HG02981 (cell line): ENCODE measurements around the gene MYPOP.
"Not testable (repeated sequence)": the region's sequence is repeated elsewhere in the genome, so short reads cannot be mapped to it uniquely, and the experiment has no call there.

ENCODE experiments used
- ATAC-seq: cut with Tn5 transposase; IDR thresholded peaks from one replicate; pipeline ENCODE4 v1.9.1; 2021; ENCODE audit warnings: mild to moderate bottlenecking, moderate library complexity; ENCODE audit not compliant: unreplicated experiment

The MYPOP gene

DNA sequence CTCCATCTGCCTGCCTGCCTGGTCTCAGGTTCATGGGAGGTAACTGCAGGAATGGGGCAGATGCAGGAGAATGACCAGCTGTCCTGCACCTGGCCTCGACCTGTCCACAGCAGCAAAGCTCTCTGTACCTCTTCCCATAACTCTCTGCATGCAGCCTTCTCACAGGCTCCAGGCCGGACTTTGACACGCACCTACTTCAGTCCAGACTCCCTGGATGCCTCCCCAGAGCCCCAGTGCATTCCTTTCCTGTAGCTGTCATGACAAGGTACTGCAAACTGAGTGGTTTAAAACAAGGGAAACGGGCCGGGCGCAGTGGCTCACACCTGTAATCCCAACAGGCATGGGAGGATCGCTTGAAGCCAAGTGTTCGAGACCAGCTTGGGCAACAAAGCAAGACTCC lies 8.9 kb upstream of the MYPOP start:
- ATAC-seq: no peak

DNA sequence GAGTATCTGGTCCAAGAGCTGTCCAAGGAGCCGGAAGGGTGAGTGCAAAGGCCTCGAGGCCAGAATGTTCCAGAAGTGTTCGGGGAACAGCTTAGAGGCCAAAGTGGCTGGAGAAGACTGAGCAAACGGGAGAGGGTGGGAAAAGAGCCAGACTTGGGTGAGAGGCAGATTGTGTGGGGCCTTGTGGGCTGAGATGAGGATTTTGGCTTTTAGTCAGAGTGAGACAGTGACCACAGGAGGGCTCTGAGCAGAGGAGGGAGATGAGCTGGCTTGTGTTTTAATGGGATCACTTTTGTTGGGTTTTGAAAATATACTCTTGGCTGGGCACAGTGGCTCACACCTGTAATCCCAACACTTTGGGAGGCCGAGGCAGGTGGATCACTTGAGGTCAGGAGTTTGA lies 6.5 kb upstream of the MYPOP start:
- ATAC-seq: no peak

DNA sequence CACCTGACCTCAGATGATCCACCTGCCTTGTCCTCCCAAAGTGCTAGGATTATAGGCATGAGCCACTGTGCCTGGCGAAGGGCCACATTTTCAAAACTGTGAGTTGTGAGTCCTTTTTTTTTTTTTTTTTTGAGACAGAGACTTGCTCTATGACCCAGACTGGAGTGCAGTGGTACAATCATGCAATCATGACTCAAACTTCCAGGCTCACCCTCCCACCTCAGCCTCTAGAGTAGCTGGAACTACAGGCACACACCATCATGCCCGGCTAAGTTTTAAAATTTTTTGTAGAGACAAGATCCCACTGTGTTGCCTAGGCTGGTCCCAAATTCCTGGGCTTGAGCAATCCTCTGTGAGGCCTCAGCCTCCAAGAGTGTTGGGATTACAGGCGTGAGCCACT lies 3.8 kb upstream of the MYPOP start:
- ATAC-seq: no peak

DNA sequence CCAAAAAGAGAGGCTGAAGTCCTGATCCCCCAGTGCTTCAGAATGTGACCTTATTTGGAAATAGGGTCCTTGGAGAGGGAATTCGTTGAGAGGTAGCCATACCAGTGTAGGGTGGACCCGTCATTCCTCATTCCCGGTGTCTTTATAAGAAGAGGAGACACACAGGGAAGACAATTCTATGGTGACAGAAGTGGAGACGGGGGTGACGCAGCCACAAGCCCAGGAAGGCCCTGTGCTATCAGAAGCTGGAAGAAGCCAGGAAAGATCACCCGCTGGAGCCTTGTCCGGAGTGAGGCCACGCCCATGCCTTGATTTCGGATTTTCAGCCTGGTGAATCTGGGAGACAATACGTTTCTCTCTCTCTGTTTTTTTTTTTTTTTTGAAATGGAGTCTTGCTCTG lies 2.6 kb upstream of the MYPOP start:
- ATAC-seq: no peak

DNA sequence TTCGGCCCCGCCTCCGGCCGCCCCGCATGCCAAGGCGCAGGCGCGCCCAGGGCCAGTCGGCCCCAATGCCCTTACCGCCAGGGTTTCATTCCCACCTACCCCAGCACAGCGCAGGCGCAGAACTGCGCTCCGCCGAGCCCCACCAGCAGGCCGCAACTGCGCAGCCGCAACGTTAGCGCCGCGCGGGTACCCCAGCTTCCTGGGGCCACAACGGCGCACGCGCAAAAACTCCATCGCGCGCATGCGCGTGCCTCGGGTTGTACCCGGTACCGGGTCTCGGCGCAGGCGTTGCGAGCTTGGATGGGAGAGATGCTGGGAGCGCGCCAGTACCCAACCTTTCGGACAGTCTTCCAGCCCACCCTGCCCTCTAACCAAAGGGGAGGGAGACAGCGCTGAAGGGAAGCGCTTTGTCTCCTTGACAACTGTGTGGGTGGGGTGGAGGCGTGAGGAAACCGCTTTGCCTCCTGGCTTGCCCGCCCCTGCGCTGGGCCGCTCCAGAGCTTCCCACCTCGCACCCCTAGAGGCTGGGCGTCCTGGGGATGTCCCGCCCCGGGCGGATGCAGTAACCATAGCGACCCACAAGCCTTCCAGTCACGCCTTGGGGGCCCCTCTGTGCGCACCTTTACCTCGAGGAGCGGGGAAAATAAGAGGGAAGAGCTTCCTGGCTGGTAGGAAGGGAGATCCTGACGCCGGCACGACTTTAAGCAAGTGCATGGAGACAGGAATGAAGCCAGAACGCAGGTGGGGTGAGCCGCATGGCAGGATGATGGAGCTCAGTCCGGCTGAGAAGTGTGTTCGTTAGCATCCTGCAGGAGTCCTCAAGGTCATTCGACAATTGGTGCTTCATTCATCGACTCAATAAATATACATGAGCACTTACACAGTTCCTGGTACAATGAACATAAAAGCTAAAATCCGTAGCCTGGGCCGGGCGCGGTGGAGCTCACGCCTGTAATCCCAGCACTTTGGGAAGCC lies 525 bp upstream of the MYPOP start:
- ATAC-seq: peak; percentile 90

DNA sequence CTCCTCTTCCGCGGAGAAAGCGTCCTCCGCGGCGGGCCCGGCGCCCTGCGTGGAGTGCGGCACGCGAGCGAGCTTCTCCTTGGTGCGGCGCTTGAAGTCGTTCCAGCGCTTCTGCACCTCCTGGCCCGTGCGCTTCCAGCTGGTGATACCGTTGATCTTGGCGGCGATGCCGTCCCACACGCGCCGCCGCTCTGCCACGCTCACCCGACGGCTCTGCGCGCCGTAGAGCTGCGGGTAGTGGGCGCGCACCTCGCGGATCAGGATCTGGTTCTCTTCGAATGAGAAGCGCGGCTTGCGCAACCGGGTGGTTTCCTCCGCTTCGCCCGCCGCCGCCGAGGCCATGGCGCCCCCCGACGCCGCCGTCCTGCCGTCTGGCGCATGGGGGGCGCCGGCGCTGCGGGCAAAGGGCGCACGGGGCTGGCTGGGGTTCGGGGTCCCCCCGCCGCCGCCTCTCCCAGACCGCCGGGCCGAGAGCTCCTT lies 941 bp downstream of the MYPOP start:
- ATAC-seq: no peak

DNA sequence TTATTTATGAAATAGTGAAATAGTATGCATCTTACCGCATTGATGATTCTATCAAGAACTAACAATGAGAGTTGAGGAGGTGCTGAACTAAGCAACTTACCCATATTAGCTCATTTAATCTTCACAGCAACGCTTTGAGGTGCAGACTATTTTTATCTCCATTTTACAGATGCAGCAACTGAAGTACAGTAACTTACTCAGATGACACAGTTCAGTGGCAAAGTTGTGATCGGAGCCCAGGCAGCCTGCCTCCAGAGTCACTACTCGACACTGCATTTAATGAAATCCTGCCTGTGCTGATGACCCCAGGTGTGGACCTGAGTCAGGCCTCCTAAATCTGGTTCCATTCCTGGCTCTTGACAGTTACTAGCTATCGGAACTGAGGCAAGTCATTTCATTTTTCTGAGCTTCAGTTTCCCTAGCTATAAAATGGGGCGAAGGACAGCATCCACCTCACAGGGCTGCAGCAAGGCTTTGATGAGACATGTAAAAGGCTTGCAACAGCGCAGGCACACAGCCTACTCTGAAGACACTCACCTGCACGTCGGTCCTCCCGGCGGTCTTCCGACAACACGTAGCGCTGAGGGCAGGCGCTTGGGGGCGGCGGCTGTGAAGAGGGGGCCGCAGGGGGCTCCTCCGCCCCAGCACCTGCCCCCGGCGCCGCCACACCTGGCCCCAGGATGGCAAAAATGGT lies 1.5 kb downstream of the MYPOP start:
- ATAC-seq: no peak

DNA sequence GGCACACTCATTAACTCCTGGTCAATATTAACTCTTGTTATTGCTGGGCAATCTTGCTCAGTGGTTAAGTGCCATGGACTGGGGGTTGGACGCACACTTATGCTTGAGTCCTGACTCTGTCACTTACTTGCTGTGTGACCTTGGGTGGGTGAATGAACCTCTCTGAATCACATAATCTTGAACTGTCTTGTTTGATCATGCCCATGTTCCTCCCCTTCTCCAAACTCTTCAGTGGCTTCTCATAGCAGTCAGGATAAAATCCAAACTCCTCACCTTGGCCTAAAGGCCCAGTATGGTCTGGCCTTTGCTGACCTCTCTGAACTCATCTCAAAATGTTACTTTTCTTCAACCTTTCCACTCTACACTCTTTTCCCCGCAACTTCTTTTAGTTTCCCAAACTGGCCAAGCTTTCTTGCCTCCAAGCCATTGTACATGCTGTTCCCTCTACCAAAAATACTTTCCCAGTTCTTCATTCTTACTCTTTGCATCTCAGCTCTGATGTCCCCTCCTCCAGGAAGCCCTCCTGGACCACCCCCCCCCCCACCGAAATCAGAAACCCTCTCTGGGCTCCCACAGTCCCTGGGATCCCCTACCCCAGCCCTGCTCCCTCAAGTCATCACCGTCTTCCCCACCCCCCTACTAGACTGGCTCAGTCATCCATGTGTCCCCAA lies 2.4 kb downstream of the MYPOP start:
- no peak for ATAC-seq

DNA sequence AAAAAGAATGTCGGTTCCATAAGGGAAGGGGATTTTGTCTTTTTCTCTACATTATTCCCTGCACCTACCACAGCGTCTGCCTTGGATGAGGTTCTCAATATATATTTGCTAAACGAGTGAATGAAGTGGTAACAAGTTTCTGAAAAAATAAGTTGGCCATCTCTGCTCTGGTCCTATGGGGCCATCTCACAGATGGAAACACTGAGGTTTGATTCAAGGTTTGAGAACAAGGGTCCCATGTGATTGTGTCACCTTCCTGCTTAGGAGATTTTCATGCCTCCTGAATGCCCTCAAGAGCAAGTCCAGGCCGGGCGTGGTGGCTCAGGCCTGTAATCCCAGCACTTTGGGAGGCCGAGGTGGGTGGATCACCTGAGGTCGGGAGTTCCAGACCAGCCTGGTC lies 3.2 kb downstream of the MYPOP start:
- no peak for ATAC-seq

DNA sequence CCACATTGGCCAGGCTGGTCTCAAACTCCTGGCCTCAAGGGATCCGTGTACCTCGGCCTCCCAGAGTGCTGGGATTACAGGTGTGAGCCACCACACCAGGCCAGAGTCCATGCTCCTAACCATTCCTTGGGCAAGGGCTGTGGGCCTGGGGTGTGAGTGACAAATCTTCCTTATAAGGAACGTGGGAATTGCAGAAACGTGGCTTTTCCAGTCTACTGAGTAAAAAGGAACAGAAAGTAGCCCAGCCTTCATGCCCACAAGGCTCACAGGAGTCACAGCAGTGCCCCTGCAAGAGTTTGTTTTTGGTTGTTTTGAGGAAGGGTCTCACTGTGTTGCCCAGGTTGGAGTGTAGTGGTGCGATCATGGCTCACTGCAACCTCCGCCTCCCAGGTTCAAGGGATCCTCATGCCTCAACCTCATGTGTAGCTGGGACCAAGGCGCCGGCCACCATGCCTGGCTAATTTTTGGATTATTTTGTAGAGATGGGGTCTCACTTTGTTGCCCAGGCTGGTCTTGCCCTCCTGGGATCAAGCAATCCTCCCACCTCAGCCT lies 5.1 kb downstream of the MYPOP start:
- no peak for ATAC-seq

DNA sequence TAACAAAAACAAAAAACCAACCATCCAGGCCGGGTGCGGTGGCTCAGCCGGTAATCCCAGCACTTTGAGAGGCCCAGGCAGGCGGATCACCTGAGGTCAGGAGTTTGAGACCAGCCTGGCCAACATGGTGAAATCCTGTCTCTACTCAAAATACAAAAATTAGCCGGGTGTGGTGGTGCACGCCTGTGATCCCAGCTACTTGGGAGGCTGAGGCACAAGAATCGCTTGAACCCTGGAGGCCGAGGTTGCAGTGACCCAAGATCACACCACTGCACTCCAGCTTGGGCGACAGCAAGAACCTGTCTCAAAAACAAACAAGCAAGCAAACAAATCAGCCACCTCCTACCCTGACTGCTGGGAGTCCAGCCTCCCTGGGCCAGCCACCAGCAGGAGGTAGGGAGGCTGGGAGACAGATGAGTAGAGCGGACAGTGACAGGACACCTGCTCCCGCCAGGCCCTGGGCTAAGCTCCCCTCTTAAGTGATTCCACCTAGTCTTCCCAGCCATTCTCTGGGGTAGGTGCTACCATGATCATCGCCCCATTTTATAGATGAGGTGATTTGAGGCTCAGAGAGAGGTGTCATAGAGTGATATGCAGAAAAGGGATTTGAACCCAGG lies 6.3 kb downstream of the MYPOP start:
- not testable (repeated sequence) for ATAC-seq

DNA sequence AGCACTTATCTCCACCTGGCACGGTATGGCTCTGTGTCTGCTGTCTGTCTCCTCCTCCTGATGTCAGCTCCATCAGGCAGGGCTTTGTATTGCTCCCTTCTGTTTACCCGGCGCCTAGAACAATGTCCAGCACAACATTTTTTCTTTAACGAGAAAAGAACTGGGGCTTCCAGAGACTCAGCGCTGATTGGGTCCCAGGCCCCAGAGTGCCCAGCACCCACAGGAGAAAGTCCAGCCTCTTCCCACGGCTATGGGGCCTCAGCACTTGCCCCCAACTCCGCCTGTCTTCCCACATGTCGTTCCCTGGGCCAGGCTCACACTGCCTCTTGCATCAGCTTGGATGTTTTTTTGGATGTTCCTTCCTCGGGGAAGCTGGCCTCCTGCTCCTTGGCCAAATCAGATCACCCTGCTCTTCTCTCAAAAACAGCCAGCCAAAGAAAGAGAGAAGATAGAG lies 6.9 kb downstream of the MYPOP start:
- no peak for ATAC-seq

DNA sequence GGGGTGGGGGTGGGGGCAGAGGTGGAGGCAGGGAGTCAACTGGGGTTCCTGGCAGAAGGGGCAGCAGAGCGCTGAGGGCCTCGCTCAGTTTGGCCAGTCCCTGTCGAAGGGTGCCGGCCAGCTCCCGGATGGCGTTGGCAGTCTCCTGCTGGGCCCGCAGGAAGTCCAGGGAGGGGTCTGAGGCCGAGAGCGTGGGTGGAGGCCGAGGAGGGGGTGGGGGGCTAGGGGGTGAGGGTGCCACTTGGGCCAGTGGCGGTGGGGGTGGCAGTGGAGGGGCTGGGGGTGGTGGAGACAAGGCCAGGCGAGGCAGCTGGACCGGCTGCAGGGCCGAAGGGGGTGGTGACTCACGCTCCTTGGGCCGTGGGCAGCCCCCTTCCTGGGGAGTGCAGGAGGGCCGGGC lies 11.5 kb downstream of the MYPOP start:
- ATAC-seq: no peak

DNA sequence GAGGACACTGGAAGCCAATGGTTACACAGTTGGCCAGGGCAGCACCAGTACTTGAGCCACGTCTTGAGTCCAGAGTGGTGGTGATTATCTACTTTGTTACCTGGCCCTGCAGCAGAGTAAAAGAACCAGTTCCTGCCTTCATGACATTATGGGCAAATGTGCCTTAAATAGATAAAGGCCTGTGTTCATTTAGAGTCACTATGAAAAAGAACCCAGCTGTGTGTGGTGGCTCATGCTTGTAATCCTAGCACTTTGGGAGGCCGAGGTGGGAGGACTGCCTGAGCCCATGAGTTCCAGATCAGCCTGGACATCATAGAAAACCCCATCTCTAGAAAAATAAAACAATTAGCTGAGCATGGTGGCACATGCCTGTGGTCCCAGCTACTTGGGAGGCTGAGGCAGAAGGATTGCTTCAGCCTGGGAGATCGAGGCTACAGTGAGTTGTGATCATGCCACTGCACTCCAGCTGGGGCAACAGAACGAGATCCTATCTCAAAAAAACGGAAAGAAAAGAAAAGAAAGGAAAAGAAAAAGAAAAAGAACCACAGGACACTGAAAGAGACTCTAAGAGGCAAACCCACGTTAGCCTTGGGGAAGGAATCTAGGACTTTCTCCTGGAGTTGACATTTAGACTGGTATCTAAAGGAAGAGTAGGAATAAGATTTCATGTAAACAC lies 13.1 kb downstream of the MYPOP start:
- no peak for ATAC-seq

DNA sequence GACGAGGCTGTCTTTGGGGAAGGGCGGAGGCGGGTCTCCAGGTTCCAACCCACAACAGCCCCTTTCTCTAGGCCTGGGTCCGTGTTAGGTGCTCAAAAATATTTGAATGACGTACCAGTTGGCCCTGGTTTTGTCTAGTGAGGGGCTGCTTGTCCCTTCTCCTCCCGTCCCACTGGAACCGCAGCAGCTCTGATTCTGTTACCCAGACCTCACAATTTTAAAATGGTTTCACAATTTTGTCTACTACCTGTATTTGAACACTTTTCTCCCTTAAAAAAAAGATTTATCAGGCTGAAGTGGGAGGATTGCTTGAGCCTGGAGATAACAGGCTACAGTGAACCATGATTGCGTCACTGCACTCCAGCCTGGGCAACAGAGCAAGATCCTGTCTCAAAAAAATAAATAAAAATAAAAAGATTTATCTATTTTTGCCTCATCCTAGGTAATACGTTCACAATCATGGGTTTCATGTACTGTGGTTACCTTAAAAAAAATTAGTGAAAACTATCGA lies 15.2 kb downstream of the MYPOP start:
- ATAC-seq: no peak

DNA sequence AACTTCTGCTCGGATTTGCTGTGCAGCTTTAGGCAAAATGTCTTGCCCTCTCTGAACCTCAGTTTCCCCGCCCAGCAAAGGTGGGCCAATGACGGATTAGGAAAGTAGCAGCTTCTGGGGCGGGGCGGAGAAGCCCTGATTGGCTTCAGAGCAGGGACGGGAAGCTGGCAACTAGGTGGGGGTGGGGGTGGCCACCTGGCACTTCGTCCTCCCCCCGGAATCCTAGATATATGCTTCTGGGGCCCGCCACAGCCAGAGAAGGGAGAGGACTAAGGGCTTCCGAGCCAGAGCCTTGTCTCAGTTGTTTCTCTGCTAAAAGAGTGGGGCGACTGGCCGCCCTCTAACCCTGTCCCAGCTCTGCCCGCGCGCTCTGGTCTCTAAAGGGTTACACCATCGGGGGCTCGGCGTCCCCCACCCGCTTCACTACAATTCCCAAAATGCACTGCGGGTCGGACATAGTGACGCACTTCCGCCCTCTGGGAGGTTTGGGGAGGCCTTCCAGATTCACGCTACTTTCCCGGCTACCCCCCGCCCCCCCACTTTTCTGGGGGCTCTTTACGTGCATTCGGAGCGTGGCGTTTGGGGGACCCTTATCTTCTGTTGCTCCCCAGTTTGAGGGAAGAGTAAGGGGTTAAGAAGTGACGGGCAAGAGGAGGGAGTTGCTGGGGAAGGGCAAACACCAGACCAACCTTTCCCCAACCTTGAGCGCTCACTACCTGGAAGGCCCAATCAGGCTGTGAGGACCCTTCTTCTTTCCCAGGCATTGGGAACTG lies 15.8 kb downstream of the MYPOP start:
- peak; percentile 50 for ATAC-seq

DNA sequence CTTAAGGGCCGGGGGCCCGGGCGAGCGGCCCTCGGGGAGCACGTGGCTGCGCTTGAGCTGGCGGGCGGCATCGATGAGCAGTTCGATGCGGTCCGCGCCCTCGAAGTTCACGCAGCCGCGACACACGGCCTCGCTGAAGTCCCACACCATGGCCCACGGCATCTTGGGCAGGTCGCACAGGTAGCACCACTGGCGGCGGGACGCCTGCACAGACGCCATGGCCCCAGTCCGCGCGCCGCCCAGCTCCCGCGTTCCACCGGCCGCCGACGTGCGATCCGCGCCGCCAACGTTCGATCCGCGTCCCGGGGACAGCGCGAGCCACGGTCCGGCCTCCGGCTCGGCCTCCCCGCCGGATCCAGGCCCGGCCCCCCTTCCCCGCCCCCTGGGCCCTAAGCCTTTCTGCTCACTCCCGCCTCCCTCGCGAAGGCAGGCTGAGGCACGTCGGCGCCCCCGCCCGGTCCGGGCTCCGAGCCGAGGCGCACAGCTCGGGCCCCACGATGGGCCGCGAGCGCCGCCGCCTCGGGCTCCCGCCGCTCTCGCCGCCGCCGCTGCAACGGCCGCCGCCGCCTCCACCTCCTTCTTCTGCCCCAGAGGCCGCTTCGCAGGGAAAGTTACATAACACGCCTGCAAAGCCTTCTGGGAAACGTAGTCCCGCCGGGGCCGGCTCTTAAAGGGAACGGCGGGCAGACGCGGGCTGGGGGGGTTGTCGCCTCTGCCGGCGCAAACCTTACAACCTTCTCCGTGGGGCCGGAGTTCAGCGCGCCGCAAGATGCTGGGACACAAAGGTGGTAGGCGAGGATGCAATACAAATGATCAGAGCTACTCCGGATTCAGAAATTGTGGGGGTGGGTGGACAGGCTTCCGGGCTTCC lies 16.6 kb downstream of the MYPOP start, which contains the start of gene IRF2BP1:
Gene IRF2BP1 (minus strand): TSS at position 586 of the 871 bp plus-strand sequence. CDS start 367 bp downstream, at position 219.
- peak; percentile 47 for ATAC-seq
